OCI-LY3 (cell line): Measurements from ENCODE around the gene SAC3D1.
"Not testable (repeated sequence)": the region's sequence is repeated elsewhere in the genome, so short reads cannot be mapped to it uniquely, and the experiment has no call there.

Experiments used
- CTCF ChIP-seq: fragments of 200-600, 300-600 bp; sonication (generic); IDR thresholded peaks from 2 replicates; pipeline ENCODE4 v1.5.1; 2014; ENCODE audit warnings: antibody characterized with exemption, low read length, low read depth
- EZH2phosphoT487 ChIP-seq: fragments of 200-600 bp; shearing (Covaris generic); IDR thresholded peaks from 2 replicates; pipeline ENCODE4 v1.6.1; 2018; ENCODE audit warnings: antibody characterized with exemption, mixed run types, low read depth

GRCh38 chr11:65003968-65004367 is 37.0 kb upstream of the SAC3D1 start:
- not testable (repeated sequence) for TF ChIP-seq CTCF, EZH2phosphoT487
